Natural killer cell (primary cell): Measurements from ENCODE around the gene ANTKMT. TPM values are rescaled to one million over a fixed set of nuclear protein-coding genes. Genes with fewer than 3 reads are reported as not detected.

ENCODE experiments used
- ATAC-seq, 3 donors: fragments of 150-1000 bp in 2 of 3; fragments of 200-7000 bp in 1 of 3; cut with Tn5 transposase; 1 replicate in 1 of 3; 2 replicates in 2 of 3; pipeline ENCODE4 v1.10.0; 2021; ENCODE audit warnings: mild to moderate bottlenecking in 2 of 3, moderate library complexity in 2 of 3
- DNase-seq, 2 donors: peaks; one replicate each; pipeline versions ENCODE4 v3.0.0 to v3.0.0-alpha.2; 2013 to 2021; ENCODE audit warnings: mixed read lengths in 1 of 2
- H3K27ac ChIP-seq: one replicate; pipeline ENCODE4 v1.5.1; 2013; ENCODE audit warnings: mild to moderate bottlenecking, low read length
- H3K27me3 ChIP-seq: one replicate; pipeline ENCODE4 v1.6.1; 2013; ENCODE audit warnings: low read length; ENCODE audit not compliant: control insufficient read depth, insufficient read depth
- H3K36me3 ChIP-seq: one replicate; pipeline ENCODE4 v1.6.1; 2013; ENCODE audit warnings: low read length; ENCODE audit not compliant: control insufficient read depth, insufficient read depth
- H3K4me1 ChIP-seq: one replicate; pipeline ENCODE4 v1.6.1; 2013; ENCODE audit warnings: low read length; ENCODE audit not compliant: control insufficient read depth, insufficient read depth
- H3K4me3 ChIP-seq: one replicate; pipeline ENCODE4 v1.5.1; 2013; ENCODE audit warnings: low read length
- H3K9me3 ChIP-seq: one replicate; pipeline ENCODE4 v1.6.1; 2013; ENCODE audit warnings: low read length; ENCODE audit not compliant: control insufficient read depth, insufficient read depth
- H3K27ac Mint-ChIP-seq, 2 donors: one replicate each; pipeline ENCODE4 v1.8.0; 2022; ENCODE audit warnings: mild to moderate bottlenecking in 2 of 2, mixed read lengths in 2 of 2, moderate library complexity in 1 of 2
- H3K27me3 Mint-ChIP-seq, 2 donors: one replicate each; pipeline ENCODE4 v1.8.0; 2022; ENCODE audit warnings: low read depth in 2 of 2, mixed read lengths in 2 of 2
- H3K36me3 Mint-ChIP-seq: one replicate; pipeline ENCODE4 v1.8.0; 2022; ENCODE audit warnings: mixed read lengths
- H3K4me1 Mint-ChIP-seq, 2 donors: one replicate each; pipeline ENCODE4 v1.8.0; 2022; ENCODE audit warnings: mixed read lengths in 2 of 2
- H3K4me3 Mint-ChIP-seq: one replicate; pipeline ENCODE4 v1.8.0; 2022; ENCODE audit warnings: mild to moderate bottlenecking, moderate library complexity, mixed read lengths
- H3K9me3 Mint-ChIP-seq, 2 donors: one replicate each; pipeline ENCODE4 v1.8.0; 2022; ENCODE audit warnings: mixed read lengths in 2 of 2
- WGBS: methylation state at CpG from one replicate; pipeline ENCODE4 v1.1.7; 2013; ENCODE audit warnings: missing lambda C conversion rate; ENCODE audit not compliant: insufficient coverage; 5-methylcytosine and 5-hydroxymethylcytosine counted together
- intact Hi-C: fragments of 100-400 bp; cut with micrococcal nuclease; formaldehyde crosslinking; loops from one replicate; pipeline ENCODE4 v1.14.2; 2022
- total RNA-seq, 4 donors: library from RNA; stranded (reverse); fragments of 120-200 nt in 1 of 4; gene quantifications; one replicate each; pipeline versions ENCODE4 v1.2.3 to v1.2.4, GENCODE V29; 2013 to 2022
- TF ChIP-seq, protein P1 (sequence below): fragments of 200-600 bp; IDR thresholded peaks from one replicate; pipeline ENCODE4 v1.8.0; 2022; ENCODE audit warnings: antibody characterized with exemption

ANTKMT gene
- total RNA-seq, 3 donors from 2014 or later (not counting 1 experiment from before 2014, with no cell fraction given): 33.7 to 39.0 (median 37.7) TPM

DNA sequence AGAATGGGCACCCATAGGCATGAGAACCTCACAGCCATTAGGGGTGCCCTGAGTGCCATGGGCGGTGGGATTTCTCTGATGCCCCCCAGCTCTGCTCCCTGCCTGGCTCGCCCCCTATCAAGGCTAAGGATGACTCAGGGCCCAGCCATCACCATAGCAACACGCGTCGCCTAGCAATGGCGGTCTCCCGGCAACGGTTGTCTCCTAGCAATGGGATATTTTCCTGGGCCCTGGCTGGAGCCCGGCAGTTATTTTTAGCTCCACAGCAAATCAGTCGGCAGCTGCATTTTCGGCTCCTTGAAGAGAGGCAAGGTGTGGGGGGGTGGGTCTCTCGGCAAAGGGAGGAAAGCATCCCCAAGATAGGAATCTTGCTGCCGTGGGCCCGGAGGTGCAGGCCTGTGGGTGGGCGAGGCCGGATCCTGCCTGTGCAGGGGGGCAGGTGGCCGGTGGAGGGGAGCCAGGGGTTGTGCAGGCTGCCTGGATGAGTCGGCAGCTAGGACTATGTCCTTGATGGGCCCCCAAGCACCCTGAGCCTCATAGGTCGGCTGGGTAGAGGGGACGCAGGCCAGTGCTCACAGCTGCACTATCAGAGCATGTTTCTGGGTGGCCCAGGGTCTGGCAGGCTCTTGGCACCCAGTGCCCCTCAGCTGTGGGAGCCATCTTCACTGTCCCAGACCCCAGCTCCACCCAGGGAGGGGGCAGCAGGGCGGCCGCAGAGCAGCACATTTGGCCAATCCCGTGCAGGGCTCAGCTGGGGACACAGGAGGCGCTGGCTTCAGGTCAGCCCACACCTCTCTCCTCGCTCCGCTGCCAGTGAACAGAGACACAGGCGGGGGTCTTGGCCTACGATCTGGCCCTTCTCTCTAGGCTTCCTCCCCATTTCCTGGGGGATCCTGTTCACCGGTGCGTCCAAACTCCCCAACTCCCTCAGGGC, 11.1 kb upstream of the ANTKMT start:
- intact Hi-C loops: loop anchor here (2.0 to 10.0 kb wide), 2 partner anchors 75 to 345 kb away; no protein-coding TSS in a partner anchor
- 40% methylated on average over 30 of the region's 30 CpGs for WGBS

DNA sequence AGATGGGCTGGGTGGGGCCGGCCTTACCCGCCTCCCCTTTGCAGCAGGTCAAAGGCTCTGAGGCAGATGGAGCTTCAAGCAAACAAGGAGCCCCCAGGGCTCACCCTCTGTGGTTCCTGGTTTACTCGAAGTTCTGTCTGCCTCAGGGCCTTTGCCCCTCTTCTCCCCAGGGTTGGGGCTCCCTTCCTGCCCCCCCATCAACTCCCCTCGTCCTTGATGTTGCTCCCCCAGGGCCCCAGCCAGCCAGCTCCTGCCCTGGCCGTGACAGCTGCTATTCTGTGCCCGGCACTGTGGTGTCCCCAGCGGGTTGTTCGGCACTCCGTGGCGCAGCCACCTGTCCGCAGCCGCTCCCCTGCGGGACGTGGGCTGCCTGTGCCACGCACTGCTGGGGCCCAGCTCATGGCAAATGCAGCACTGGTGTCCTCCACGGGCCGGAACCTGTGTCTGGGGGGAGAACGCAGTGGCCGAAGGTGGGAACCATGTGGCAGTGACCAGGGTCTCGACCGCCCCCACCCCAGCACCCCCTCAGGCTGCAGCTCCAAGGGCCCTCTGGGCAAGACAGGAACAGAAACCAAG, 10.4 kb upstream of the ANTKMT start:
- Mint-ChIP-seq H3K27me3 (peaks cover 8 to 17% of the 10 kb centered on the region in 2 donors), H3K4me3 (no peak overlapping the region), H3K9me3 (no peaks in the 10 kb centered on the region), H3K36me3 (no peaks in the 10 kb centered on the region), H3K27ac (no peak overlapping the region), H3K4me1 (no peaks in the 10 kb centered on the region)
- Histone ChIP-seq H3K27me3 (peaks cover 23% of the 10 kb centered on the region), H3K4me1 (peaks cover 13% of the 10 kb centered on the region), H3K36me3 (no peaks in the 10 kb centered on the region), H3K9me3 (no peaks in the 10 kb centered on the region), H3K4me3 (no peak overlapping the region), H3K27ac (no peak overlapping the region)
- DNase-seq (no peak), ATAC-seq (no peak)
- intact Hi-C loops: loop anchor here (2.0 to 10.0 kb wide), 2 partner anchors 74 to 344 kb away; no protein-coding TSS in a partner anchor
- TF ChIP-seq, protein P1, sequence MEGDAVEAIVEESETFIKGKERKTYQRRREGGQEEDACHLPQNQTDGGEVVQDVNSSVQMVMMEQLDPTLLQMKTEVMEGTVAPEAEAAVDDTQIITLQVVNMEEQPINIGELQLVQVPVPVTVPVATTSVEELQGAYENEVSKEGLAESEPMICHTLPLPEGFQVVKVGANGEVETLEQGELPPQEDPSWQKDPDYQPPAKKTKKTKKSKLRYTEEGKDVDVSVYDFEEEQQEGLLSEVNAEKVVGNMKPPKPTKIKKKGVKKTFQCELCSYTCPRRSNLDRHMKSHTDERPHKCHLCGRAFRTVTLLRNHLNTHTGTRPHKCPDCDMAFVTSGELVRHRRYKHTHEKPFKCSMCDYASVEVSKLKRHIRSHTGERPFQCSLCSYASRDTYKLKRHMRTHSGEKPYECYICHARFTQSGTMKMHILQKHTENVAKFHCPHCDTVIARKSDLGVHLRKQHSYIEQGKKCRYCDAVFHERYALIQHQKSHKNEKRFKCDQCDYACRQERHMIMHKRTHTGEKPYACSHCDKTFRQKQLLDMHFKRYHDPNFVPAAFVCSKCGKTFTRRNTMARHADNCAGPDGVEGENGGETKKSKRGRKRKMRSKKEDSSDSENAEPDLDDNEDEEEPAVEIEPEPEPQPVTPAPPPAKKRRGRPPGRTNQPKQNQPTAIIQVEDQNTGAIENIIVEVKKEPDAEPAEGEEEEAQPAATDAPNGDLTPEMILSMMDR: no peak
- WGBS: 69% methylated on average over 21 of the region's 21 CpGs

More for the DNA sequence above, 11.1 kb upstream of the ANTKMT start:
- H3K36me3 Mint-ChIP-seq: no peaks in the 10 kb centered on the region
- no peak overlapping the region for H3K27ac Mint-ChIP-seq
- Histone ChIP-seq H3K36me3 (no peaks in the 10 kb centered on the region), H3K9me3 (no peaks in the 10 kb centered on the region), H3K27ac (no peak overlapping the region), H3K27me3 (peaks cover 24% of the 10 kb centered on the region), H3K4me1 (peaks cover 13% of the 10 kb centered on the region), H3K4me3 (no peak overlapping the region)
- H3K9me3 Mint-ChIP-seq: no peaks in the 10 kb centered on the region
- peaks cover 8 to 17% of the 10 kb centered on the region in 2 donors for H3K27me3 Mint-ChIP-seq
- no peak for ATAC-seq
- TF ChIP-seq, protein P1: no peak
- no peak for DNase-seq
- H3K4me1 Mint-ChIP-seq: no peaks in the 10 kb centered on the region
- H3K4me3 Mint-ChIP-seq: no peak overlapping the region

DNA sequence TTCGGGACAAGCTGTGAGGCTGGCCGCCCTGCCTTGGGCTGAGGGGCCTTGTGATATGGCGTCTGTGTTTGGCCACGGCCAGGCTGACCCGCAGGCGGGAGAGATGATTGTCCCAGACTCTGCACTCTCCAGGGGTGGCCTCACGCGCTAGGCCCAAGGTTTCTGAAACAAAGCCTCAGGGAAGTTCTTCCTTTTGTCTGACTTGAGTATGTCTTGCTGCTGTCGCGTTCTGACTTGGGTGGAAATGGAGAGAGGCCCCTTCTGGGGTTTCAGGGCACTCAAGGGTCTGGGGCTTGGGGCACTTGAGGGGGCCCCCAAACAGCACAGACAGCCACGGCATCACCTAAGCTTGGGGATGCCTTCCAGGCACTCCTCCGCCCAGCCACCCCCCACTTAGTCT, 9.9 kb upstream of the ANTKMT start:
- peaks cover 26% of the 10 kb centered on the region for H3K27me3 ChIP-seq
- DNase-seq (no peak), ATAC-seq (no peak)
- no peaks in the 10 kb centered on the region for H3K9me3 Mint-ChIP-seq
- H3K27ac Mint-ChIP-seq: no peak overlapping the region
- no peaks in the 10 kb centered on the region for H3K9me3 ChIP-seq
- 75% methylated on average over 12 of the region's 12 CpGs for WGBS
- no peaks in the 10 kb centered on the region for H3K36me3 ChIP-seq
- no peaks in the 10 kb centered on the region for H3K36me3 Mint-ChIP-seq
- peaks cover 8 to 17% of the 10 kb centered on the region in 2 donors for H3K27me3 Mint-ChIP-seq
- H3K4me3 Mint-ChIP-seq: no peak overlapping the region
- no peak overlapping the region for H3K4me3 ChIP-seq
- TF ChIP-seq, protein P1: no peak
- peaks cover 0 to 4% of the 10 kb centered on the region in 2 donors for H3K4me1 Mint-ChIP-seq
- intact Hi-C loops: loop anchor here (2.0 to 10.0 kb wide), 2 partner anchors 74 to 344 kb away; no protein-coding TSS in a partner anchor
- peaks cover 17% of the 10 kb centered on the region for H3K4me1 ChIP-seq
- H3K27ac ChIP-seq: no peak overlapping the region
